K562 (cell line): ENCODE data around the gene AOC3. TPM values are rescaled to one million over a fixed set of nuclear protein-coding genes. Genes with fewer than 3 reads are reported as not detected.
"Not testable (repeated sequence)": the region's sequence is repeated elsewhere in the genome, so short reads cannot be mapped to it uniquely, and the experiment has no call there.

ENCODE experiments used
- ATAC-seq: fragments of 200-7000 bp; cut with Tn5 transposase; 3 replicates; pipeline ENCODE4 v1.9.1; 2020; ENCODE audit warnings: moderate library complexity
- BruUV-seq: library from RNA; stranded (reverse); fragments of 400-500 nt; replicated peaks from 2 replicates; lab custom pipeline; 2021; lab: Mats Ljungman, UMichigan
- CTCF ChIA-PET: fragments of 300-600 bp; formaldehyde crosslinking; extraction: SDS; loops from one replicate; lab custom pipeline; 2021; ENCODE audit warnings: low intra/inter-chr PET ratio; lab: Yijun Ruan, JAX
- POLR2A ChIA-PET: fragments of 300-600, 350-650 bp; sonication (Branson Sonifier 250); formaldehyde crosslinking; extraction: SDS; loops from one replicate; lab custom pipeline; 2021; ENCODE audit warnings: antibody characterized with exemption, inconsistent platforms; lab: Yijun Ruan, JAX
- DNase-seq, 4 experiments: peaks; one replicate each; pipeline versions ENCODE4 v3.0.0 to v3.0.0-alpha.2; 2011 to 2018; ENCODE audit warnings: low spot score in 3 of 4, mixed read lengths in 3 of 4; ENCODE audit errors: extremely low read depth in 1 of 4
- FAIRE-seq: peaks from 2 replicates; lab custom pipeline; 2011; peaks lifted over from hg19 to GRCh38; lab: Jason Lieb, UNC
- H2AFZ ChIP-seq: 2 replicates; pipeline ENCODE4 v1.6.0; 2011; ENCODE audit warnings: low read depth, low read length, control low read depth, inconsistent platforms
- H3K27ac ChIP-seq: fragments of 200-600 bp; 3 replicates; pipeline ENCODE4 v1.8.0; 2011; ENCODE audit warnings: low read depth, mild to moderate bottlenecking, control low read depth, inconsistent platforms, low read length, moderate library complexity, mixed read lengths; ENCODE audit errors: extremely low read depth
- H3K27me3 ChIP-seq, 2 experiments: fragments of 300-600 bp in 1 of 2; 2 replicates in 1 of 2; 3 replicates in 1 of 2; pipeline versions ENCODE4 v1.6.0 to v1.8.0; 2011; ENCODE audit warnings: inconsistent platforms in 2 of 2, low read length in 2 of 2, mild to moderate bottlenecking in 1 of 2, mixed read lengths in 1 of 2, moderate library complexity in 1 of 2; ENCODE audit not compliant: control insufficient read depth in 2 of 2, insufficient read depth in 2 of 2
- H3K36me3 ChIP-seq: fragments of 300-600 bp; 3 replicates; pipeline ENCODE4 v1.8.0; 2011; ENCODE audit warnings: mild to moderate bottlenecking, low read length, inconsistent platforms; ENCODE audit not compliant: control insufficient read depth, insufficient read depth
- H3K4me1 ChIP-seq, 2 experiments: fragments of 200-600 bp in 1 of 2; replicated peaks in 1 of 2; 2 replicates in 1 of 2; 3 replicates in 1 of 2; pipeline versions ENCODE4 v1.5.1 to v1.8.0; 2011; ENCODE audit warnings: inconsistent platforms in 2 of 2, low read length in 2 of 2, mild to moderate bottlenecking in 1 of 2, mixed read lengths in 1 of 2, moderate library complexity in 1 of 2; ENCODE audit not compliant: control insufficient read depth in 2 of 2, insufficient read depth in 2 of 2
- H3K4me2 ChIP-seq: 2 replicates; pipeline ENCODE4 v1.6.1; 2011; ENCODE audit warnings: low read length, control low read depth, inconsistent platforms, mixed read lengths; ENCODE audit not compliant: insufficient read depth
- H3K4me3 ChIP-seq: fragments of 200-600 bp; sonication (generic), shearing (Covaris generic); 2 replicates; pipeline ENCODE4 v1.5.1; 2016; ENCODE audit warnings: control low read depth, inconsistent platforms
- H3K79me2 ChIP-seq: fragments of 200-600 bp; 3 replicates; pipeline ENCODE4 v1.8.0; 2011; ENCODE audit warnings: low read length, inconsistent platforms; ENCODE audit not compliant: control insufficient read depth, insufficient read depth
- H3K9ac ChIP-seq, 2 experiments: 2 replicates each; pipeline versions ENCODE4 v1.6.0 to v1.6.1; 2011; ENCODE audit warnings: low read depth in 2 of 2, low read length in 2 of 2, control low read depth in 1 of 2, inconsistent platforms in 1 of 2, mild to moderate bottlenecking in 1 of 2, mixed read lengths in 1 of 2; ENCODE audit not compliant: insufficient read depth in 1 of 2
- H3K9me1 ChIP-seq: one replicate; pipeline ENCODE4 v1.6.0; 2011; ENCODE audit warnings: inconsistent platforms, mild to moderate bottlenecking, low read length, moderate library complexity; ENCODE audit not compliant: control insufficient read depth, insufficient read depth
- H3K9me3 ChIP-seq: replicated peaks from 2 replicates; pipeline ENCODE4 v1.5.1; 2011; ENCODE audit warnings: low read depth, low read length, inconsistent platforms; ENCODE audit not compliant: control insufficient read depth, insufficient read depth
- H4K20me1 ChIP-seq: replicated peaks from 2 replicates; pipeline ENCODE4 v1.6.1; 2011; ENCODE audit warnings: low read length, inconsistent platforms, mixed read lengths; ENCODE audit not compliant: control insufficient read depth, insufficient read depth
- DNMT1 ChIP-seq: fragments of 450-650 bp; IDR thresholded peaks from 2 replicates; pipeline ENCODE4 v1.6.1; 2016; ENCODE audit warnings: antibody characterized with exemption, mild to moderate bottlenecking
- E2F6 ChIP-seq, 2 experiments: IDR thresholded peaks; 2 replicates each; pipeline ENCODE4 v1.6.1; 2011; ENCODE audit warnings: borderline replicate concordance in 1 of 2, control low read depth in 1 of 2, low read depth in 1 of 2, low read length in 1 of 2, mild to moderate bottlenecking in 1 of 2, mixed read lengths in 1 of 2, moderate library complexity in 1 of 2; ENCODE audit not compliant: insufficient read depth in 1 of 2, insufficient read length in 1 of 2, poor library complexity in 1 of 2, severe bottlenecking in 1 of 2; ENCODE audit errors: extremely low read depth in 1 of 2
- TOE1 ChIP-seq, 2 experiments: fragments of 450-650 bp in 1 of 2; sonication (generic) in 1 of 2; formaldehyde crosslinking in 1 of 2; IDR thresholded peaks; 2 replicates each; pipeline versions ENCODE4 v1.7.1 to v1.8.0; 2016 to 2022; ENCODE audit warnings: borderline replicate concordance in 2 of 2, mild to moderate bottlenecking in 2 of 2, antibody characterized with exemption in 1 of 2, inconsistent platforms in 1 of 2, low read depth in 1 of 2, missing genetic modification reagents in 1 of 2, moderate library complexity in 1 of 2
- WGBS: fragments of 100-300 bp; shearing (Covaris generic); methylation state at CpG from one replicate; pipeline ENCODE4 v1.1.6; 2016; ENCODE audit warnings: low coverage, mixed read lengths; ENCODE audit not compliant: insufficient coverage; ENCODE audit errors: missing lambda C conversion rate; 5-methylcytosine and 5-hydroxymethylcytosine counted together
- in situ Hi-C: fragments of 300-500 bp; cut with MboI; formaldehyde crosslinking; loops from 4 replicates; pipeline ENCODE4 v1.15.0; 2018; ENCODE audit warnings: inconsistent platforms, mixed read lengths
- intact Hi-C: fragments of 100-400 bp; cut with micrococcal nuclease; formaldehyde crosslinking; loops from 2 replicates; pipeline ENCODE4 v1.14.2; 2022
- polyA plus RNA-seq, 8 experiments: library from polyadenylated mRNA; depleted of rRNA in 4 of 8; stranded (reverse) in 5 of 8; unstranded in 3 of 8; fragments of >200 nt; fragmentation: Nextera tagmentation in 2 of 8; fragmentation: Illumina TruSeq in 1 of 8; extraction: Ambion mirVana in 2 of 8; extraction: Trizol in 1 of 8; gene quantifications; 2 replicates each; pipeline versions ENCODE4 v1.2.1 to v1.2.3, GENCODE V29; 2011 to 2014; ENCODE audit warnings: inconsistent platforms in 1 of 8, missing spikeins in 1 of 8
- total RNA-seq, 7 experiments: library from RNA; depleted of rRNA in 6 of 7; stranded (reverse); fragments of >200 nt in 6 of 7; fragmentation: Illumina TruSeq in 2 of 7; extraction: Trizol in 2 of 7; gene quantifications; 2 replicates each; pipeline versions ENCODE4 v1.2.1 to v1.2.3, GENCODE V29; 2011 to 2021; ENCODE audit warnings: low replicate concordance in 1 of 7

The AOC3 gene
- total and polyA plus RNA-seq, 9 of the 15 experiments (the other 6 are each of a cell fraction or from before 2014, with no cell fraction given) = 0.09 to 0.42 (median 0.22) TPM; not detected in 3

- no peak for TF ChIP-seq TOE1 (IDR thresholded peaks at IDR 0.05; ENCODE audit: borderline replicate concordance)
- no peak for TF ChIP-seq TOE1 (CRISPR knock-in tag; IDR thresholded peaks at IDR 0.05; ENCODE audit: borderline replicate concordance, low read depth)
- TF ChIP-seq DNMT1 = no peak
- TF ChIP-seq E2F6 (IDR thresholded peaks at IDR 0.05; ENCODE audit: borderline replicate concordance in 1 of 2, extremely low read depth in 1 of 2, insufficient read depth in 1 of 2, insufficient read length in 1 of 2, low read depth in 1 of 2, low read length in 1 of 2, poor library complexity in 1 of 2, severe bottlenecking in 1 of 2) = no peak
Observed at GRCh38 chr17:42880776-42881310, 29.8 kb downstream of the AOC3 start (continued).

- H3K9me3 ChIP-seq, ATAC-seq, H3K27ac ChIP-seq, H2AFZ ChIP-seq, H3K79me2 ChIP-seq, H3K4me3 ChIP-seq, H3K9ac ChIP-seq, BruUV-seq, H3K4me2 ChIP-seq, H3K36me3 ChIP-seq, FAIRE-seq, CTCF ChIA-PET, H4K20me1 ChIP-seq, in situ Hi-C loops, H3K9me1 ChIP-seq, DNase-seq: not testable (repeated sequence)
- WGBS = 41% methylated on average over 6 of the region's 6 CpGs
- intact Hi-C loops = loop anchor here (5.0 kb wide), 1 partner anchor 41 kb away; no protein-coding TSS in a partner anchor
- Histone ChIP-seq H3K27me3 (peaks cover 5 to 14% of the 10 kb centered on the region in 2 experiments; a peak in 3 of 5 replicates), H3K4me1 (peaks cover 5 to 13% of the 10 kb centered on the region in 2 experiments; a peak in 2 of 5 replicates)
- POLR2A ChIA-PET = interaction anchor here (0.7 to 0.9 kb wide), 2 partner anchors 57 to 116 kb away, joined by 3 to 5 read pairs; no protein-coding TSS in a partner anchor
Observed at GRCh38 chr17:42881706-42882105, 30.7 kb downstream of the AOC3 start.
